Endothelial cell (in vitro differentiated cells): ENCODE results near the gene TRMT11. TPM values are rescaled to one million over a fixed set of nuclear protein-coding genes. Genes with fewer than 3 reads are reported as not detected.

ENCODE experiments used
- DNase-seq: peaks from one replicate; pipeline ENCODE4 v3.0.0; 2021; ENCODE audit warnings: low spot score
- H3K27ac Mint-ChIP-seq: one replicate; pipeline ENCODE4 v1.8.0; 2021; ENCODE audit warnings: mixed read lengths, inconsistent platforms; ENCODE audit not compliant: unreplicated experiment
- H3K27me3 Mint-ChIP-seq: one replicate; pipeline ENCODE4 v1.8.0; 2021; ENCODE audit warnings: mild to moderate bottlenecking, moderate library complexity, mixed read lengths, inconsistent platforms; ENCODE audit not compliant: unreplicated experiment
- H3K36me3 Mint-ChIP-seq: one replicate; pipeline ENCODE4 v1.8.0; 2021; ENCODE audit warnings: mild to moderate bottlenecking, low read depth, mixed read lengths, inconsistent platforms; ENCODE audit not compliant: unreplicated experiment
- H3K4me1 Mint-ChIP-seq: one replicate; pipeline ENCODE4 v1.8.0; 2021; ENCODE audit warnings: mild to moderate bottlenecking, mixed read lengths, inconsistent platforms; ENCODE audit not compliant: unreplicated experiment
- H3K4me3 Mint-ChIP-seq: one replicate; pipeline ENCODE4 v1.8.0; 2021; ENCODE audit warnings: mild to moderate bottlenecking, mixed read lengths, inconsistent platforms; ENCODE audit not compliant: unreplicated experiment
- H3K9me3 Mint-ChIP-seq: one replicate; pipeline ENCODE4 v1.8.0; 2021; ENCODE audit warnings: mixed read lengths, inconsistent platforms; ENCODE audit not compliant: unreplicated experiment
- CTCF ChIP-seq: fragments of 200-600 bp; sonication (generic); IDR thresholded peaks from one replicate; pipeline ENCODE4 v1.5.0; 2021; ENCODE audit warnings: antibody characterized with exemption; ENCODE audit not compliant: unreplicated experiment
- total RNA-seq: library from RNA; stranded (reverse); fragmentation: NEBNext Ultra II Directional; extraction: Animal tissue kit (Norgen Biotek cat#: 25700); gene quantifications from one replicate; pipeline ENCODE4 v1.2.1, GENCODE V29; 2021; ENCODE audit not compliant: unreplicated experiment

TRMT11 gene
- total RNA-seq, 1 donor from 2014 or later = 9.6 TPM

GRCh38 chr6:125985522-125985921, 818 bp upstream of the TRMT11 start:
- DNase-seq = no peak
- H3K36me3 Mint-ChIP-seq = no peaks in the 10 kb centered on the region
- H3K27me3 Mint-ChIP-seq = no peaks in the 10 kb centered on the region
- no peaks in the 10 kb centered on the region for H3K4me1 Mint-ChIP-seq
- H3K9me3 Mint-ChIP-seq = no peaks in the 10 kb centered on the region
- no peak overlapping the region for H3K27ac Mint-ChIP-seq
- H3K4me3 Mint-ChIP-seq = no peak overlapping the region
- TF ChIP-seq CTCF = no peak

GRCh38 chr6:125985979-125986300, 400 bp upstream of the TRMT11 start:
- no peaks in the 10 kb centered on the region for H3K9me3 Mint-ChIP-seq
- H3K27ac Mint-ChIP-seq = no peak overlapping the region
- H3K4me3 Mint-ChIP-seq = no peak overlapping the region
- DNase-seq = no peak
- TF ChIP-seq CTCF = no peak
- H3K4me1 Mint-ChIP-seq = no peaks in the 10 kb centered on the region
- no peaks in the 10 kb centered on the region for H3K27me3 Mint-ChIP-seq
- H3K36me3 Mint-ChIP-seq = no peaks in the 10 kb centered on the region

GRCh38 chr6:125987026-125987617, 782 bp downstream of the TRMT11 start:
- Mint-ChIP-seq H3K4me1 (no peaks in the 10 kb centered on the region), H3K4me3 (no peak overlapping the region), H3K36me3 (no peaks in the 10 kb centered on the region), H3K9me3 (no peaks in the 10 kb centered on the region), H3K27me3 (no peaks in the 10 kb centered on the region), H3K27ac (no peak overlapping the region)
- no peak for DNase-seq
- TF ChIP-seq CTCF = no peak

- TF ChIP-seq CTCF = no peak
- DNase-seq = no peak
- Mint-ChIP-seq H3K27ac (no peak overlapping the region), H3K36me3 (no peaks in the 10 kb centered on the region), H3K4me1 (no peaks in the 10 kb centered on the region), H3K9me3 (no peaks in the 10 kb centered on the region), H3K27me3 (no peaks in the 10 kb centered on the region), H3K4me3 (no peak overlapping the region)
Measured at GRCh38 chr6:125988280-125988679, 1.9 kb downstream of the TRMT11 start.

GRCh38 chr6:125989631-125990030, 3.3 kb downstream of the TRMT11 start:
- DNase-seq = no peak
- Mint-ChIP-seq H3K27ac (no peak overlapping the region), H3K9me3 (no peaks in the 10 kb centered on the region), H3K4me3 (no peak overlapping the region), H3K36me3 (no peaks in the 10 kb centered on the region), H3K4me1 (no peaks in the 10 kb centered on the region), H3K27me3 (no peaks in the 10 kb centered on the region)
- TF ChIP-seq CTCF = no peak
